ENCODE measurements around the gene HIPK3. TPM values are rescaled to one million over a fixed set of nuclear protein-coding genes. Genes with fewer than 3 reads are reported as not detected.

HIPK3 gene
- total and polyA plus RNA-seq, 2 donors (not counting 3 experiments of a cell fraction or from before 2014, with no cell fraction given) = 13.3 to 36.1 TPM

DNA sequence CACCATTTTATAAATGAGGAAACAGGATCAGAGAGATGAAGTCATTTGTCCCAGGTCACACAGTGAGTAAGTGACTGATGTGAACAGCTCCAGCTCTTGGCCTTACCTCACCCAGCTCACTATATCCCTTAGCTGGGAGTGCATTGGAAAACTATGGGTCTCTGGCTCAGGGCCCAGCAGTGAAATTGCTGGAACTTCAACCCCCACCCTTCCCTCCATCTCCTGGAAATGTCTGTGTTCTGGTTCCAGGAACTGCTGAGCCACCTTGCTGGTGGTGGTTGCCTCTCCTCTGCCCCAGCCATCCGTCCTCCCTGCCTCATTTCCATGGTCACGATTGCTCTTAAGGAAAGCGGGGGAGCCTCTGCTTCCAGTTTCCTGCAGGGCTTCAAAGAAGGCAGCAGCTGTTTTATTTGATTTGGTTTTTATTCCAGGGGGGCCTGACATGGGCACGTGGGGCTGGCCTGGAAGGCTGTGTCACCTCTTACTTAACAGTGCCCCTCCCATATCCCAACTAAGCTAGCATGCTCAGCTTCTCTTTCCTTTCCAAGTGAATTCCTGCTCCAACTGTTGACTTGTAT lies 49.7 kb upstream of the HIPK3 start:
- Histone ChIP-seq H3K4me3 (replicated peaks in 1 of 3; ENCODE audit: insufficient read depth in 1 of 3, low read depth in 1 of 3, low read length in 3 of 3) (no peak overlapping the region), H3K4me2 (ENCODE audit: insufficient read depth, low read length) (no peak overlapping the region), H3K27me3 (ENCODE audit: control insufficient read depth in 2 of 2, insufficient read depth in 2 of 2, low read length in 2 of 2) (no peaks in the 10 kb centered on the region), H4K20me1 (replicated peaks; ENCODE audit: control insufficient read depth, extremely low read depth, insufficient read depth, low read length) (no peaks in the 10 kb centered on the region), H3K79me2 (ENCODE audit: control insufficient read depth, insufficient read depth, low read length) (no peaks in the 10 kb centered on the region), H3K9me1 (replicated peaks; ENCODE audit: control insufficient read depth, extremely low read depth, insufficient read depth, low read length) (no peaks in the 10 kb centered on the region), H3K36me3 (ENCODE audit: control insufficient read depth in 2 of 2, extremely low read depth in 1 of 2, insufficient read depth in 2 of 2, low read length in 2 of 2) (no peaks in the 10 kb centered on the region), H3K27ac (ENCODE audit: insufficient read depth, low read depth, low read length) (no peak overlapping the region), H3K4me1 (ENCODE audit: control insufficient read depth, extremely low read depth, insufficient read depth, low read length) (no peaks in the 10 kb centered on the region), H3K9ac (replicated peaks; ENCODE audit: extremely low read depth, insufficient read depth, low read length) (no peak overlapping the region), H2AFZ (ENCODE audit: low read depth, low read length) (peak overlapping the region; percentile 51), H3K9me3 (replicated peaks; ENCODE audit: control insufficient read depth, insufficient read depth, low read length) (no peaks in the 10 kb centered on the region)
- BruUV-seq (replicated peaks) = no TSS peak
- peak; percentile 36 for DNase-seq (ENCODE audit: low read depth, low spot score)
- intact Hi-C loops (cut with micrococcal nuclease) (no loop called here), dilution Hi-C loops (cut with MboI; ENCODE audit: extremely low pct_ligation_motif_present, low sequenced_read_pairs) (no loop called here)
- FAIRE-seq = no peak
- ChIA-PET CTCF (interaction anchor here (1.1 kb wide), 1 partner anchor 23 kb away, joined by 3 read pairs; no protein-coding TSS in a partner anchor), POLR2A (no interaction called here)
- TF ChIP-seq POLR2A (IDR thresholded peaks at IDR 0.05; ENCODE audit: low read depth, low read length) = no peak
- TF ChIP-seq GATA2 (IDR thresholded peaks at IDR 0.05; ENCODE audit: insufficient read depth, insufficient read length, low read depth, low read length) = no peak
- TF ChIP-seq FOS (IDR thresholded peaks at IDR 0.05; ENCODE audit: borderline replicate concordance, insufficient read depth, low read length) = no peak
- no peak for TF ChIP-seq EZH2 (IDR thresholded peaks at IDR 0.05; ENCODE audit: borderline replicate concordance, low read depth, low read length, severe bottlenecking)
- TF ChIP-seq POLR2AphosphoS5 (IDR thresholded peaks at IDR 0.05; ENCODE audit: insufficient read depth, low read depth, low read length) = no peak
- no peak for TF ChIP-seq JUN (IDR thresholded peaks at IDR 0.05; ENCODE audit: borderline replicate concordance, insufficient read depth, insufficient read length, low read depth)
- no peak for TF ChIP-seq MAX (IDR thresholded peaks at IDR 0.05; ENCODE audit: insufficient read depth, insufficient read length)
- TF ChIP-seq MYC (IDR thresholded peaks at IDR 0.05; ENCODE audit: low read depth, low read length) = no peak
- no peak for TF ChIP-seq CTCF (IDR thresholded peaks at IDR 0.05; ENCODE audit: extremely low read depth in 1 of 2, insufficient read depth in 1 of 2, low read depth in 1 of 2, low read length in 2 of 2)
